Neutrophil (primary cell): ENCODE results near the gene KRTAP9-1.
"Not testable (repeated sequence)": the region's sequence is repeated elsewhere in the genome, so short reads cannot be mapped to it uniquely, and the experiment has no call there.

Source experiments
- H3K27ac ChIP-seq: fragments of 200-600 bp; sonication (generic); 2 replicates; pipeline ENCODE4 v1.5.1; 2016; ENCODE audit warnings: mild to moderate bottlenecking, moderate library complexity
- H3K27me3 ChIP-seq: fragments of 200-600 bp; sonication (generic); 2 replicates; pipeline ENCODE4 v1.6.0; 2016; ENCODE audit warnings: mild to moderate bottlenecking
- H3K36me3 ChIP-seq: fragments of 200-600 bp; sonication (generic); 2 replicates; pipeline ENCODE4 v1.5.1; 2017
- H3K4me1 ChIP-seq, 2 experiments: fragments of 200-600 bp in 1 of 2; sonication (generic) in 1 of 2; 1 replicate in 1 of 2; 2 replicates in 1 of 2; pipeline versions ENCODE4 v1.5.1 to v1.6.1; 2013 to 2016; ENCODE audit warnings: low read depth in 1 of 2, low read length in 1 of 2, mild to moderate bottlenecking in 1 of 2, moderate library complexity in 1 of 2; ENCODE audit not compliant: control insufficient read depth in 1 of 2, insufficient read depth in 1 of 2
- H3K4me3 ChIP-seq, 2 experiments: fragments of 200-600 bp in 1 of 2; sonication (generic) in 1 of 2; 1 replicate in 1 of 2; 2 replicates in 1 of 2; pipeline ENCODE4 v1.5.1; 2013 to 2016; ENCODE audit warnings: low read depth in 1 of 2, low read length in 1 of 2, mild to moderate bottlenecking in 1 of 2, moderate library complexity in 1 of 2
- H3K9me3 ChIP-seq: fragments of 200-600 bp; sonication (generic); 2 replicates; pipeline ENCODE4 v1.5.1; 2016
- TF ChIP-seq, protein P1 (sequence below): fragments of 200-600 bp; sonication (generic); IDR thresholded peaks from 2 replicates; pipeline ENCODE4 v1.5.1; 2016; ENCODE audit warnings: antibody characterized with exemption

The KRTAP9-1 gene

DNA sequence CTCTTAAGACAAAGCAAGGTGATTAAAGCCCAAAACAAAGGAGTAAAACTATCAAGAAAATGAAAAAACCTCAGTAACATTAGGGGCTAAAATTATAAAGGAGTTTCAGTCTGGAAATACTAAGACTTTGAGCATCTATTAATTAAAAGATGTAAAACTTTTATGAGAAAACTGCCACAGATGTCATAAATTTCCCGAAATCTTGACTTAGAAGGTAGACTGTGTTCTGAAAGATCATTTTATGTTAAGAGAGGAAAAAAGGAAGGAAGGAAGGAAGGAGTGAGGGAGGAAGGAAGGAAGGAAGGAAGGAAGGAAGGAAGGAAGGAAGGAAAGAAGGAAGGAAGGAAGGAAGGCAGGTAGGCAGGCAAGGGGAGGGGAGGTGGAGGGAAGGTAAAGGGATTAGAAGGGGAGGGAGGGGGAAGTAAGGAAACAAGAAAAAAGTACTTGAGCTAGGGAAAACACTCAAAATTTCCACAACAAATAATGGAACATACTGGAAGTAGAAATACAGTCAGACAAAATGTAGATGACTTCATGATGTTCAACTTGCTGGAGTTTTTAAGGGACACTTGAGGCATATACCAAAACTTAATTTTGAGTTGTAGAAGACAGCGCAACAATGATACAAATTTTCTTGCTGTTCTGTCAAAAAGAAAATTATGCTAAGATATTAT, 42.0 kb upstream of the KRTAP9-1 start:
- TF ChIP-seq, protein P1, sequence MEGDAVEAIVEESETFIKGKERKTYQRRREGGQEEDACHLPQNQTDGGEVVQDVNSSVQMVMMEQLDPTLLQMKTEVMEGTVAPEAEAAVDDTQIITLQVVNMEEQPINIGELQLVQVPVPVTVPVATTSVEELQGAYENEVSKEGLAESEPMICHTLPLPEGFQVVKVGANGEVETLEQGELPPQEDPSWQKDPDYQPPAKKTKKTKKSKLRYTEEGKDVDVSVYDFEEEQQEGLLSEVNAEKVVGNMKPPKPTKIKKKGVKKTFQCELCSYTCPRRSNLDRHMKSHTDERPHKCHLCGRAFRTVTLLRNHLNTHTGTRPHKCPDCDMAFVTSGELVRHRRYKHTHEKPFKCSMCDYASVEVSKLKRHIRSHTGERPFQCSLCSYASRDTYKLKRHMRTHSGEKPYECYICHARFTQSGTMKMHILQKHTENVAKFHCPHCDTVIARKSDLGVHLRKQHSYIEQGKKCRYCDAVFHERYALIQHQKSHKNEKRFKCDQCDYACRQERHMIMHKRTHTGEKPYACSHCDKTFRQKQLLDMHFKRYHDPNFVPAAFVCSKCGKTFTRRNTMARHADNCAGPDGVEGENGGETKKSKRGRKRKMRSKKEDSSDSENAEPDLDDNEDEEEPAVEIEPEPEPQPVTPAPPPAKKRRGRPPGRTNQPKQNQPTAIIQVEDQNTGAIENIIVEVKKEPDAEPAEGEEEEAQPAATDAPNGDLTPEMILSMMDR = no peak
- Histone ChIP-seq H3K9me3 (no peaks in the 10 kb centered on the region), H3K4me3 (no peak overlapping the region), H3K27me3 (peaks cover 16% of the 10 kb centered on the region), H3K4me1 (no peaks in the 10 kb centered on the region), H3K27ac (no peak overlapping the region), H3K36me3 (no peaks in the 10 kb centered on the region)

GRCh38 chr17:41148971-41149651, 40.6 kb upstream of the KRTAP9-1 start:
- H3K9me3 ChIP-seq, H3K27ac ChIP-seq, H3K36me3 ChIP-seq, H3K4me3 ChIP-seq, H3K4me1 ChIP-seq: not testable (repeated sequence)
- peaks cover 16% of the 10 kb centered on the region for H3K27me3 ChIP-seq

- H3K36me3 ChIP-seq = no peaks in the 10 kb centered on the region
- no peak within 1 kb of the TSS for H3K27ac ChIP-seq
- TF ChIP-seq, protein P1 = no peak
- no peaks in the 10 kb centered on the region for H3K9me3 ChIP-seq
- no peaks in the 10 kb centered on the region for H3K4me1 ChIP-seq
- no peak within 1 kb of the TSS for H3K4me3 ChIP-seq
- peaks cover 16% of the 10 kb centered on the region for H3K27me3 ChIP-seq
Measured at GRCh38 chr17:41149652-41149985, 40.1 kb upstream of the KRTAP9-1 start, which contains the start of gene KRTAP4-5. Gene KRTAP4-5, minus strand, starts transcription at chr17:41149825. Its CDS starts 58 bp downstream, at chr17:41149767.

DNA sequence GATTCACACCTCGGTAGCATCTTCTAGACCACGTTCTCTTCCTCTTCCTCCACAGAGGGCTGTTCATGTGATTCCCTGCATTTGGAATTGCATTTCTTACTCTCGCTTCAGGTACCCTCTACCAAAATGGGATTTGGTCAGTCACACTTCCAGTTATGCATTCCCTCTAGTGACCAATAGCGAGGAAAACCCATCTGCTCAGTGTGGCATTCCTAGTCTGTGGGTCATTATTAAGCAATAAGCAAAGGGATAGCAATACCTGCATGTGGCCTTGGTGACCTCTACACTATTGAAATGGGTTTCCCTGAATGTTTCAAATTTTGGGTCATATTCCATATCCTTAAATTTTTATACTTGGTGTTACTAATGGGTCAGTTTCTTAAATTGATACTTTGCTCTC, 39.7 kb upstream of the KRTAP9-1 start:
- Histone ChIP-seq H3K36me3 (no peaks in the 10 kb centered on the region), H3K4me1 (no peaks in the 10 kb centered on the region), H3K4me3 (no peak overlapping the region), H3K27ac (no peak overlapping the region), H3K27me3 (peaks cover 16% of the 10 kb centered on the region), H3K9me3 (no peaks in the 10 kb centered on the region)
- TF ChIP-seq, protein P1 = no peak

DNA sequence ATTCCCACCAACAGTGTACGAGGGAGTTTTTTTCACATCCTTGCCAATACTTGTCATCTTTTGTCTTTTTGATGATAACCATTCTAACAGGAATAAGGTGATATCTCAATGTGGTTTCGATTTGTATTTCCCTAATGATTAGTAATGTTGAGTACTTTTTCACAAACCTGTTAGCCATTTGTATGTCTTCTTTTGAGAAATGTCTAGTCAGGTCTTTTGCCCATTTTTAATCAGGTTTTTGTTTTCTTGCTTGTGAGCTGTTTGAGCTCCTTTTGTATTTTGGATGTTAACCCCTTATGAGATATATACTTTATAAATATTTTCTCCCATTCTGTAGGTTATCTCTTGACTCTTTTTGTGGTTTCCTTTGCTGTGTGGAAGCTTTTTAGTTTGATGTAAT, 38.2 kb upstream of the KRTAP9-1 start:
- Histone ChIP-seq H3K36me3 (no peaks in the 10 kb centered on the region), H3K27me3 (peaks cover 16% of the 10 kb centered on the region), H3K27ac (no peak overlapping the region), H3K4me1 (no peaks in the 10 kb centered on the region), H3K9me3 (no peaks in the 10 kb centered on the region), H3K4me3 (no peak overlapping the region)
- TF ChIP-seq, protein P1 = no peak

- TF ChIP-seq, protein P1 = no peak
- H3K27me3 ChIP-seq = peaks cover 16% of the 10 kb centered on the region
- no peaks in the 10 kb centered on the region for H3K4me1 ChIP-seq
Measured at GRCh38 chr17:41153856-41154255, 35.8 kb upstream of the KRTAP9-1 start.

GRCh38 chr17:41160190-41160589, 29.5 kb upstream of the KRTAP9-1 start:
- H3K9me3 ChIP-seq, H3K4me3 ChIP-seq, H3K27me3 ChIP-seq, H3K4me1 ChIP-seq, H3K27ac ChIP-seq, H3K36me3 ChIP-seq: not testable (repeated sequence)

More at GRCh38 chr17:41153856-41154255, 35.8 kb upstream of the KRTAP9-1 start:
- no peak overlapping the region for H3K27ac ChIP-seq
- no peaks in the 10 kb centered on the region for H3K36me3 ChIP-seq
- H3K4me3 ChIP-seq = no peak overlapping the region
- H3K9me3 ChIP-seq = no peaks in the 10 kb centered on the region
